Measurements from ENCODE around the gene BCAS1.

Gene BCAS1

GRCh38 chr20:53894707-53895384 is 175.5 kb downstream of the BCAS1 start:
- no peak for DNase-seq
- Mint-ChIP-seq H3K9me3 (peaks cover 15% of the 10 kb centered on the region), H3K4me1 (peaks cover 32% of the 10 kb centered on the region), H3K27ac (no peak overlapping the region), H3K4me3 (no peak overlapping the region), H3K36me3 (ENCODE audit: low read depth) (no peaks in the 10 kb centered on the region), H3K27me3 (ENCODE audit: low read depth, poor library complexity) (no peaks in the 10 kb centered on the region)
- TF ChIP-seq, protein P1, sequence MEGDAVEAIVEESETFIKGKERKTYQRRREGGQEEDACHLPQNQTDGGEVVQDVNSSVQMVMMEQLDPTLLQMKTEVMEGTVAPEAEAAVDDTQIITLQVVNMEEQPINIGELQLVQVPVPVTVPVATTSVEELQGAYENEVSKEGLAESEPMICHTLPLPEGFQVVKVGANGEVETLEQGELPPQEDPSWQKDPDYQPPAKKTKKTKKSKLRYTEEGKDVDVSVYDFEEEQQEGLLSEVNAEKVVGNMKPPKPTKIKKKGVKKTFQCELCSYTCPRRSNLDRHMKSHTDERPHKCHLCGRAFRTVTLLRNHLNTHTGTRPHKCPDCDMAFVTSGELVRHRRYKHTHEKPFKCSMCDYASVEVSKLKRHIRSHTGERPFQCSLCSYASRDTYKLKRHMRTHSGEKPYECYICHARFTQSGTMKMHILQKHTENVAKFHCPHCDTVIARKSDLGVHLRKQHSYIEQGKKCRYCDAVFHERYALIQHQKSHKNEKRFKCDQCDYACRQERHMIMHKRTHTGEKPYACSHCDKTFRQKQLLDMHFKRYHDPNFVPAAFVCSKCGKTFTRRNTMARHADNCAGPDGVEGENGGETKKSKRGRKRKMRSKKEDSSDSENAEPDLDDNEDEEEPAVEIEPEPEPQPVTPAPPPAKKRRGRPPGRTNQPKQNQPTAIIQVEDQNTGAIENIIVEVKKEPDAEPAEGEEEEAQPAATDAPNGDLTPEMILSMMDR (IDR thresholded peaks at IDR 0.05), result no peak
